Cardiac muscle cell (in vitro differentiated cells and primary cell): ENCODE measurements around the gene IGDCC3. TPM values are rescaled to one million over a fixed set of nuclear protein-coding genes. Genes with fewer than 3 reads are reported as not detected.

Source experiments
- DNase-seq, 2 donors: peaks; one replicate each; pipeline versions ENCODE4 v3.0.0 to v3.0.0-alpha.2; 2010 to 2017; ENCODE audit warnings: low read depth in 1 of 2, low spot score in 1 of 2
- H3K27ac ChIP-seq: fragments of 200-600 bp; sonication (generic); 2 replicates; pipeline ENCODE4 v1.5.1; 2016
- H3K27me3 ChIP-seq: fragments of 200-600 bp; sonication (generic); 2 replicates; pipeline ENCODE4 v1.6.0; 2016; ENCODE audit warnings: control low read depth
- H3K36me3 ChIP-seq: fragments of 200-600 bp; sonication (generic); 2 replicates; pipeline ENCODE4 v1.5.1; 2016; ENCODE audit warnings: control low read depth
- H3K4me1 ChIP-seq: fragments of 200-600 bp; sonication (generic); 2 replicates; pipeline ENCODE4 v1.8.1; 2017; ENCODE audit warnings: low read depth, mild to moderate bottlenecking, mixed run types
- H3K4me3 ChIP-seq: fragments of 200-600 bp; sonication (generic); 2 replicates; pipeline ENCODE4 v1.5.1; 2016; ENCODE audit warnings: mild to moderate bottlenecking
- H3K9me3 ChIP-seq: fragments of 200-600 bp; sonication (generic); 2 replicates; pipeline ENCODE4 v1.5.1; 2017; ENCODE audit warnings: low read depth, mild to moderate bottlenecking, control low read depth
- CTCF ChIP-seq: IDR thresholded peaks from 2 replicates; pipeline ENCODE4 v1.5.1; 2012; ENCODE audit warnings: low read depth, mild to moderate bottlenecking, low read length
- polyA plus RNA-seq: library from polyadenylated mRNA; unstranded; fragments of >200 nt; fragmentation: Nextera tagmentation; extraction: Ambion mirVana; gene quantifications from 2 replicates; pipeline ENCODE4 v1.2.1, GENCODE V29; 2016
- total RNA-seq: library from RNA; depleted of rRNA; stranded (reverse); fragments of >200 nt; gene quantifications from 2 replicates; pipeline ENCODE4 v1.2.3, GENCODE V29; 2016

IGDCC3 gene
- total and polyA plus RNA-seq, 2 experiments from 2014 or later: 41.1 to 54.6 TPM

DNA sequence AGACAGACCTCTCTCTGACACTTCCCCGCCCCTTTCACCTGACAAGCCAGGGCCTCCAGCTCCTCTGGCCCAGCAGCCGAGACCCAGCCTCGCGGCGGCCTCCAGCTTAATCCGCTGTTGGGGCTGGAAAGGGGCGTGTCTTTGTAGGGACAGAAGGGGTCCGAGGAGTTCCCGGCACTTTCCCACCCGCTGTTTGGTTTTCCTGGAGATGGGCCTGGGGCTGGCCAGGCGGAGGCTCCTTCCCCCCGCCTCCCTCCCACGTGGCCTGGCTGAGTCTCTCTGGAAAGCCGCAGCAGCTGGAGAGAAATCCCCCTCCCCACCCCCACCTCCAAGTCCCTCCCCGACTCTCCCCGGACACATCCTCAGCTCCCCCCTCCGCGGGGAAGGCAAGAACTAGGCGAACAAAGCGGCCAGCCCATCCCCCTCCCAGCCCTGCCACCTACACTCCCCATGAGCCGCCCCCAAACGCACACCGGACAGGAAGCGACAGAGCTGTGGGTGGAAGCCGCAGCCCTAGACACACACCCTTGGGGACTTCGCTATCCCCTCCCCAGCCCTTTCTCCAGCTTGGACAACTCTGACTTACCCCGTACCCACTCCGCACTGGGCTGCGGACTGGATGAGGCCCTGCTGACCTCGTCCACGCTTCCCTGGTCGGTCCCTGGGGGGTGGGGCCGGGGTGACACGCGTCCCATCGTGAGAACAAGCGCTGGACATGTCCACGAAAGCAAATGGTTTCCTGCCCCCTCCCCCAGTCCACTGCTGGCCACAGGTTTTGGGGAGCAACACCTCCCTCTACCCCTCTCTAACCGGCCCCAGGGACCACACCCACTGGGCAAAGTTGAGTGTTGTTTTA, 43.8 kb upstream of the IGDCC3 start:
- Histone ChIP-seq H3K36me3 (no peaks in the 10 kb centered on the region), H3K4me1 (peaks cover 20% of the 10 kb centered on the region), H3K4me3 (peak overlapping the region; percentile 71), H3K9me3 (no peaks in the 10 kb centered on the region), H3K27me3 (peaks cover 10% of the 10 kb centered on the region), H3K27ac (no peak overlapping the region)
- peak; percentile 52 to 69 for DNase-seq
- no peak for TF ChIP-seq CTCF

DNA sequence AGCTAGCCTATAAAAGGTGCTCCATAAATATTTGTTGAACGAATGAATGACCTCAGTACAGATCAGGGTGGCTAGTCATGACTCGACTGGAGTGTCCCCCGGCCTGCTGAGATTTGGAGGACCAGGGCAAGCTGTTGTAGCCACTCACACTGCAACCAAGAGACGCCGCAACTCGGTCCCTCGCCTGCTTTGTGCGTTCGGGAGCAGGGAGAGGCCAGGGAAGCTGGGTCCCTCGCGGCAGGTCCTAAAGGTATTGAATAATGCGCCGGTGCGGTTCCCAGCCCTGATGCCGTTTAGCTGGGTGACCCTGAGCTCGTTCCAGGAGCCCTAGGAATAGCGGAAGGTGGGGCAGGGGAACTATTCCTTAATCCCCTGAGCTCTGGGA, 43.2 kb upstream of the IGDCC3 start:
- H3K4me3 ChIP-seq: peak overlapping the region; percentile 71
- peaks cover 10% of the 10 kb centered on the region for H3K27me3 ChIP-seq
- H3K36me3 ChIP-seq: no peaks in the 10 kb centered on the region
- DNase-seq: no peak
- H3K27ac ChIP-seq: no peak overlapping the region
- no peaks in the 10 kb centered on the region for H3K9me3 ChIP-seq
- H3K4me1 ChIP-seq: peaks cover 20% of the 10 kb centered on the region
- TF ChIP-seq CTCF: no peak

- Histone ChIP-seq H3K4me1 (peaks cover 33% of the 10 kb centered on the region), H3K27me3 (peaks cover 10% of the 10 kb centered on the region)
- no peak for TF ChIP-seq CTCF
These were observed 40.8 kb upstream of the IGDCC3 start for GRCh38 chr15:65418596-65418995.

DNA sequence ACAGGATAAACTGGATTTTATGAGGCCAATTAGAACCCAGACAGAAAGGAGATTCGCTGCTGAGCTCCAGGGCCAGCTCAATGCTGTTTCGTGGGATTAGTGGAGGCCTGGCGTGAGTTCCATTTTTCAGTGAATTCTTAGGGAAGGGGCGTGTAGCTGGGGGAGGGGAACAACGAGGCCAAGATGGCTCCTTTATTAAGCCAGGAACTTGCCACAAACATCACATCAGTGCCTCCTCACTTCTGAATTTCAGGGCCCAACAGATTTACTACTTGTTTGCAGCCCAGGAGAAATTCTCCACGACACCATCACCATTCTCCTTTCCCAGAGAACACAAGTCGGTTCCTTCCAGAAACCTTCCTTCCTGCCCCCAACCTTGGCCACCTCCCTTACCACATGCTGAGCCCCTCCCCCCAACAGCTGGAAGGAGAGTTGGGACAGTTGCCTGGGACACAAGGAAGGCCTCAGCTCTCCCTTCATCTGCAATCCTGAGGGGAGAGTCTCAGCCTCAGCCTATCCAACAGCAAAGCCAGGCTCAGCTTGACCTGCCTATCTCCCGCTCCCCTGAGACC, 39.1 kb upstream of the IGDCC3 start:
- DNase-seq: peak in 1 of 2 donors; percentile 75
- Histone ChIP-seq H3K36me3 (no peaks in the 10 kb centered on the region), H3K9me3 (no peaks in the 10 kb centered on the region), H3K4me1 (peaks cover 33% of the 10 kb centered on the region), H3K4me3 (no peak overlapping the region), H3K27ac (no peak overlapping the region), H3K27me3 (peaks cover 10% of the 10 kb centered on the region)
- TF ChIP-seq CTCF: no peak

More at GRCh38 chr15:65418596-65418995, 40.8 kb upstream of the IGDCC3 start:
- no peaks in the 10 kb centered on the region for H3K9me3 ChIP-seq
- H3K36me3 ChIP-seq: no peaks in the 10 kb centered on the region
- no peak overlapping the region for H3K27ac ChIP-seq
- no peak overlapping the region for H3K4me3 ChIP-seq
- peak in 1 of 2 donors; percentile 73 for DNase-seq

DNA sequence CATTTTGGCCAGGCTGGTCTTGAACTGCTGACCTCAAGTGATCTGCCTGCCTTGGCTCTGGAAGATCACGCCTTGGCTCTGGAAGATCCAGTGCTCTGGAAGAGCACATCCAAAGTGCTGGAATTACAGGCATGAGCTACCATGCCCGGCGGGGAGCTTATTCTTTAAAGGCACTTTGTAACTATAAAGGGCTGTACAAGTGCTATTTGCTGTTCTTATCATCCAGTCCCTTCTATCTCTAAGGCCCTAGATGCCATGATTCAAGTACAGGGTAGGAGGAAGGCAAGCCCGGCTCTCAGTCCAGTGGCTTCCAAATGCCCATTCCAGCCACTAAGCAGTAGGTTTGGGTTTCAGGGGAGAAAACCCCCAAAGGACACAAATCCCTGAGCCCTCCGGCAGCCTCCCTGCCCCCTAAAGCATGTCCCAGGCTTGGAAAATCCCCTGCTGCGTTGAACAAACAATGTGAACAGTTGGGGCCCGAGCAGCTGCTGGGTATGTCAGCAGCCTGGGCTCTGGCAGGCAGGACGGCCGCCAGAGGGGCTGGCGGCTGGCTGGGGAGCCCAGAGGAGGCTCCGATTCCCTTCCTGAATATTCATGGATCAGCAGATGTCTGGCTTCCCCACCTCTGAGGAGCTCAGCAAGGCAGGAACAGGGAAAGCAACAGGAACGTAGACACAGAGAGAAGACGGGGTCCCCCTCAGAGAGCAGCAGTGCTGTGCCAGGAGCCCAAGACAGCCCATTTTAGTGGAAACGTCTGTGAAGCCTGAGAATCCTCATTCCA, 37.2 kb upstream of the IGDCC3 start:
- H3K4me1 ChIP-seq: peaks cover 28% of the 10 kb centered on the region
- no peak overlapping the region for H3K4me3 ChIP-seq
- H3K27me3 ChIP-seq: peaks cover 12% of the 10 kb centered on the region
- H3K36me3 ChIP-seq: no peaks in the 10 kb centered on the region
- TF ChIP-seq CTCF: no peak
- H3K9me3 ChIP-seq: no peaks in the 10 kb centered on the region
- H3K27ac ChIP-seq: peak overlapping the region; percentile 61
- DNase-seq: peak; percentile 56 to 84
